DOHH2 (cell line): Measurements from ENCODE around the gene PLK3.

Source experiments
- EZH2phosphoT487 ChIP-seq: fragments of 200-600 bp; sonication (generic); IDR thresholded peaks from 2 replicates; pipeline ENCODE4 v1.6.1; 2017; ENCODE audit warnings: borderline replicate concordance, mild to moderate bottlenecking, antibody characterized with exemption, low read length, moderate library complexity, mixed read lengths
- TF ChIP-seq, protein P1 (sequence below): fragments of 200-600 bp; sonication (generic); IDR thresholded peaks from one replicate; pipeline ENCODE4 v1.5.1; 2014; ENCODE audit warnings: antibody characterized with exemption, mild to moderate bottlenecking, low read depth, low read length; ENCODE audit not compliant: poor library complexity, severe bottlenecking

DNA sequence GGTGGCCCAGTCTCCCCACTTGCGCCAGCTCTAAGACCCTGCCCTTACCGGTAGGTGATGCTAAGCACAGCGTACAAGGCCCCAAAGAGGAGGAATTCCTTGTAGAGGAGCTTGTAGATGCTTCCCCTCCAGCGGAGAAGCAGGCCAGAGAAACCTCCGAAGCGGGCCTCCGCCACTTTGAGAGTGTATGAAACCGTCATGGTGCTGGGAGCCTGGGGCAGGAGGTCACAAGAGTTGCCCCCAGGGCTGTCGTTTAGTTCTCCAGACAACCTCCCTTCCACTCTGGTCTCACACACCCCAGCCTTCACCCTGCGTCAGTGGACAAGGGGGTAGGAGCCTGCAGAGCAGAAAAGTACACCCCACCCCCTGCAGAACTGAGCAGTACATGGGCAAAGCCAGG is 12.7 kb upstream of the PLK3 start:
- TF ChIP-seq, protein P1, sequence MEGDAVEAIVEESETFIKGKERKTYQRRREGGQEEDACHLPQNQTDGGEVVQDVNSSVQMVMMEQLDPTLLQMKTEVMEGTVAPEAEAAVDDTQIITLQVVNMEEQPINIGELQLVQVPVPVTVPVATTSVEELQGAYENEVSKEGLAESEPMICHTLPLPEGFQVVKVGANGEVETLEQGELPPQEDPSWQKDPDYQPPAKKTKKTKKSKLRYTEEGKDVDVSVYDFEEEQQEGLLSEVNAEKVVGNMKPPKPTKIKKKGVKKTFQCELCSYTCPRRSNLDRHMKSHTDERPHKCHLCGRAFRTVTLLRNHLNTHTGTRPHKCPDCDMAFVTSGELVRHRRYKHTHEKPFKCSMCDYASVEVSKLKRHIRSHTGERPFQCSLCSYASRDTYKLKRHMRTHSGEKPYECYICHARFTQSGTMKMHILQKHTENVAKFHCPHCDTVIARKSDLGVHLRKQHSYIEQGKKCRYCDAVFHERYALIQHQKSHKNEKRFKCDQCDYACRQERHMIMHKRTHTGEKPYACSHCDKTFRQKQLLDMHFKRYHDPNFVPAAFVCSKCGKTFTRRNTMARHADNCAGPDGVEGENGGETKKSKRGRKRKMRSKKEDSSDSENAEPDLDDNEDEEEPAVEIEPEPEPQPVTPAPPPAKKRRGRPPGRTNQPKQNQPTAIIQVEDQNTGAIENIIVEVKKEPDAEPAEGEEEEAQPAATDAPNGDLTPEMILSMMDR: no peak
- TF ChIP-seq EZH2phosphoT487: no peak
